Anterior cingulate cortex (tissue), 58 donors: Measurements from ENCODE around the gene RCE1.
"Not testable (repeated sequence)": the region's sequence is repeated elsewhere in the genome, so short reads cannot be mapped to it uniquely, and the experiment has no call there.

Source experiments
- DNase-seq, 58 donors: peaks; one replicate each; lab custom pipeline; 2025; lab: John Stamatoyannopoulos, UW

The RCE1 gene

DNA sequence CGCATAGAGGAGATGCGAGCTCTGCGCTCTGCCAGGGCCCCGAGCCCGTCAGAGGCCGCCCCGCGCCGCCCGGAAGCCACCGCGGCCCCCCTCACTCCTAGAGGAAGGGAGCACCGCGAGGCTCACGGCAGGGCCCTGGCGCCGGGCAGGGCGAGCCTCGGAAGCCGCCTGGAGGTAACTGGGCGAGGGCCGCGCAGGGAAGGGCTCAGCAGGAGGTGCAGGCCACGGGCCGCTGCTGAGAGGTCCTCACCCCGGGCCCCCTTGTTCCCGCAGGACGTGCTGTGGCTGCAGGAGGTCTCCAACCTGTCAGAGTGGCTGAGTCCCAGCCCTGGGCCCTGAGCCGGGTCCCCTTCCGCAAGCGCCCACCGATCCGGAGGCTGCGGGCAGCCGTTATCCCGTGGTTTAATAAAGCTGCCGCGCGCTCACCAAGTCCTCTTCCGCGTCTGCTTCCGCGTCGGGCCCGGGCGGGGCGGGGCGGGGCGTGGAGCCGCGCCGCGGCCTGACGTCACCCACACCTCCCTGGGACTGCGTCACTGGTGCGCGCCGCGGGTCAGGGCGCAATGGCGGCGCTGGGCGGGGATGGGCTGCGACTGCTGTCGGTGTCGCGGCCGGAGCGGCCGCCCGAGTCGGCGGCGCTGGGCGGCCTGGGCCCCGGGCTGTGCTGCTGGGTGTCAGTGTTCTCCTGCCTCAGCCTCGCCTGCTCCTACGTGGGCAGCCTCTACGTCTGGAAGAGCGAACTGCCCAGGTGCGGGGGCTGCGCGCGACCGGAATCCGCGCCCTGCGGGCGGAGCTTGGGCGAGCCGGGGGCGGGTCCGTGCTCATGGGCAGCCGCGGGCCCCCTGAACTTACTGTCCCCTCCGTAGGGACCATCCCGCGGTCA lies at the start of gene RCE1:
Gene RCE1, plus strand, starts transcription at position 546 of the 880 bp plus-strand sequence. Its CDS starts 15 bp downstream, at position 561.
- peak; percentile 35 to 92 (median 84) for DNase-seq

DNA sequence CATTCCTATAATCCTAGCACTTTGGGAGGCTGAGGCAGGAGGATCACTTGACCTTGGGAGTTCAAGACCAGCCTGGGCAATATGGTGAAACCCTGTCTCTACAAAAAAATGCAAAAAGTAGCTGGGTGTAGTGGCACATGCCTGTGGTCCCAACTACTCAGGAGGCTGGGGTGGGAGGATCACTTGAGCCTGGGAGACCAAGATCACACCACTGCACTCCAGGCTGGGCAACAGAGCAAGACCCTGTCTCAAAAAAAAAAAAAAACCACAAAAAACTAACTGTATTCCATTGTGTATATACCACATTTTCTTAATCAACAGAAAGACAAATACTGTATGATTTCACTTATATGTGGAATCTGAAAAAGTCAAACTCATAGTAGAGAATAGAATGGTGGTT lies 43.4 kb upstream of the RCE1 start:
- not testable (repeated sequence) for DNase-seq

- no peak for DNase-seq
Measured at GRCh38 chr11:66800720-66801428, 42.4 kb upstream of the RCE1 start.

- DNase-seq, result no peak
Measured at GRCh38 chr11:66809592-66809991, 33.6 kb upstream of the RCE1 start.

DNA sequence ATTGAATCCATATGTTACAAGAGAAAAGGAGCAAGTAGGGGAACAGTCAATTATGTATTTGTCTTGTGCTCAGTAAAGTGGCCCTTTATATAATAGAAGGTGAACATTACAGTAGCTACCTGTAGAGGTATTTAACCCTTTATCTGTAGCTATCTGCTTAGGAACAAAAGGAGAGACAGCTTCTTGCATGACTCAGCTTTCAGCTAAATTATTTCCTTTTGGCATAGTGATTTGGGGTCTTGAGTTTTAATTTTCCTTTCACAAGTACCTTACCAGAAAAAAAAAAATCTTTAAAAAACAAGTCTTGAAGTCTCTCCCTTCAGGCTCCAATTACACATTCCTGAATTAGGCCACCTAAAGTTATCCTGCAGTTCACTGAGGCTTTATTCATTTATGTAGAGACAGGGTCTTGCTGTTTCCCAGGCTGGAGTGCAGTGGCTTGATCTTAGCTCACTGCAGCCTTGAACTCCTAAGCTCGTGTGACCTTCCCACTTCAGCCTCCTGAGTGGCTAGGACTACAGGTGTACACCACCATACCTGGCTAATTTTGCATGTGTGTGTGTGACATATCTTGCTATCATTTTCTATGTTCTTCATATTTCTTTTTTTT lies 32.6 kb upstream of the RCE1 start:
- DNase-seq, result no peak

DNA sequence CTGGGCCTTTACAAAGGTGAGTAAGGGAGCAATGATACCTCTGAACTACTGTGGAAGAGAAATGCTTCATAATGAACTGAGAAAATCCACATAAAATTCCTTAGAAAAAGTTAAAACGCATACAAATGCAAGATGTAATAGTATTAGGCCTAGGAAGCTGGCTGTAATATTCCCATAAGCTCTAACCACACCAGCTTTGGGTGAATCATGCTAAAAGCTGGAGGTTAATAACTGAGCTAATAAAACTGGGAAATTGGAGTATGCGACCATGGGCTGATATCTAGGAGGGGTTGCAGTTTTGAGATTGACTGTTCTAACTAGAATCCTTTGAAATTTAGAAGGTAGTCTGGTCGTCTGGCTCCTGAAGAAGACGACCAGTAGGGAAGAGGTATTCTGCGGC lies 28.6 kb upstream of the RCE1 start:
- no peak for DNase-seq

DNA sequence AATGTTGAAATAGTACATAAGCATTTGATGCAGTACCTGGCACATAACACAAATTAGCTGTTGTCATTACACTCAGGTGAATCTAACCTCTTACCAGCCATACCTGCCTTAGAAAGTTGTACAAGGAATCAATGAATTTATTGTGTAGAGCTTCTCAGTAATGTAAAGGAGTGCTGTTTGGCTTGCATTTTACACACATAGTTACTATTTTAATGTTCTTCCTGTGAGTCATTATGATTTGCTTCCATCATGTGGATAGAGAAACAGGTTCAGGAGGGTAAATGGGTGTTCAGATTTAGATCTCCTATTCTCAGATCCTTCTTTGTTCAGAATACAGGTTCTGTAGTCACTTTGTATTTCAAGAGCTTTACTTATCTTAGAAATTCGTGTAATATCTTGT lies 27.6 kb upstream of the RCE1 start:
- DNase-seq, result no peak

GRCh38 chr11:66818231-66818955 lies 24.8 kb upstream of the RCE1 start:
- no peak for DNase-seq

- no peak for DNase-seq
Measured at GRCh38 chr11:66820381-66820780, 22.9 kb upstream of the RCE1 start.

- no peak for DNase-seq
Measured at GRCh38 chr11:66820901-66821300, 22.3 kb upstream of the RCE1 start.

DNA sequence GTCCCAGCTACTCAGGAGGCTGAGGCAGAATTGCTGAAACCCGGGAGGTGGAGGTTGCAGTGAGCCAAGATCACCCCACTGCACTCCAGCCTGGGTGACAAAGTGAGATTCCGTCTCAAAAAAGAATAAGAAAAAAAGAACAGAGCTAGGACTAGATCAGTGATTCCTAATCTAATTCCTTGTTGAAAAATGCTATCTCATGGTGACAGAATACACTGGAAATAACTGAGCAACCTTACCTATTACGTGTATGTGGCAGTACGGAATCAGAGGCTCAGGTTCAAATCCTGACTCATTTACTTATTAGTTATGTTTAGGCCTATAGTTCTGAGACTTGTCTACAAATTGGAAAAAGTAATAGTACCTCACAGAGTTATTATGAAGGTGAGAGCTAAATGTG lies 19.5 kb upstream of the RCE1 start:
- DNase-seq, result no peak

DNA sequence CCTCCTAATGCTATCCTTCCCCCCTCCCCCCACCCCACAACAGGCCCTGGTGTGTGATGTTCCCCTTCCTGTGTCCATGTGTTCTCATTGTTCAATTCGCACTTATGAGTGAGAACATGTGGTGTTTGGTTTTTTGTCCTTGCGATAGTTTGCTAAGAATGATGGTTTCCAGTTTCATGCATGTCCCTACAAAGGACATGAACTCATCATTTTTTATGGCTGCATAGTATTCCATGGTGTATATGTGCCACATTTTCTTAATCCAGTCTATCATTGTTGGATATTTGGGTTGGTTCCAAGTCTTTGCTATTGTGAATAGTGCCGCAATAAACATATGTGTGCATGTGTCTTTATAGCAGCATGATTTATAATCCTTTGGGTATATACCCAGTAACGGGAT lies 18.7 kb upstream of the RCE1 start:
- DNase-seq, result not testable (repeated sequence)

GRCh38 chr11:66834539-66834845 lies 8.7 kb upstream of the RCE1 start:
- DNase-seq, result no peak

- no peak for DNase-seq
Measured at GRCh38 chr11:66834943-66835342, 8.3 kb upstream of the RCE1 start.

DNA sequence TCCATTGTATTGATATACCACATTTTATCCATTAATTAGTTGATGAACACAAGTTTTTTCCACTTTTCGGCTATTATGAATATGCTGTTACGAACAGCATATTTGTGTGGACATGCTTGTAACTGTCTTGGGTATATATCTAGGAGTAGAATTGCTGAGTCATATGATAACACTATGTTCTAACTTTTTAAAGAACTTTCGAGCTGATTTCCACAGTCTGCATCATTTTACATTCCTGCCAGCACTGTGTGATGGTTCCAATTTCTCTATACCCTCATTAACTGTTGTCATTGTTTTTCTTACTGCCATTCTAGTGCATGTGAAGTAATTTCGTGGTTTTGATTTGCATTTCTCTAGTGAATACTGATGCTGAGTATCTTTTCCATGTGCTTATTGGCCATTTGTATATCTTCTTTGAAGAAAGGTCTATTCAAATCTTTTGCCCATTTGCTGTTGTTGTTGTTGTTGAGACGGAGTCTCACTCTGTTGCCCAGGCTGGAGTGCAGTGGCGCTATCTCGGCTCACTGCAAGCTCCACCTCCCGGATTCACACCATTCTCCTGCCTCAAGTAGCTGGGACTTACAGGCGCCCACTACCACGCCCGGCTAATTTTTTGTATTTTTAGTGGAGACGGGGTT lies 7.4 kb upstream of the RCE1 start:
- no peak for DNase-seq

DNA sequence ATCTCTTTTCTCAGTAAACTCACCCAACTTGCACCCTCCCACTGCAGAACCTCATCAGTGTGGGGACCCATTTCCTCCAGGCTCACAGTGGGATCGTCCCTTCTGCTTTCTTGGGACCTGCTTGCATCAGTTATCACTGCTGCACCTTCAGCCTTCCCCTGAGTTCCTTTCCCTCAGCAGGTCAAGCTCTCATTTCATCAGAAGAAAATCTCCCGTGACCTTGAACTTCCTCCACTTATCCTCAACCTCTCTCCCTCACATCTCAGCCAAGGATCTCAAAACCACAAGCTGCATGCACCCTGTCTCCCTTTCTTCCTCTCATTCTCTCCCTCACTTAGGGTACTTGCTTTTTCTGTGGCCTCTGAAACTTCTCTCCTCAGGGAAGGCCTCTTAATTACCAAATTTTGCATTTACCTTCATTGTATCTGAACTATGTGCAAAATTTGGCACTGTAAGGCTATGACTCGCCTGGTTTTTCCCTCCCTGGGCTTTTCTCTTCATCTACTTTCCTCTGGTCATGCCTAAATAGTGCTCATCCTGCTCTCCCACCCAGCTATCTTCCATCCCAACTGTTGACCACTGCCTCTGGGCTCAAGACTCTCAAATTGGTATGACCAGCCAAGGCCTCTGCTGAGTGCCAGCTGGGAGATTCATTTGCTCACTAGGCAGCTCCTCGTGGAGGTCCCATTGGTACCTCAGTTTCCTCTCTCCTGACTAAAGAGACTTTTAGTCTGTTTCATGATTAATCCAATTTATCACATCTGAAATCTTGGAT lies 2.7 kb upstream of the RCE1 start:
- DNase-seq, result no peak

GRCh38 chr11:66841861-66842260 lies 1.4 kb upstream of the RCE1 start:
- no peak for DNase-seq

DNA sequence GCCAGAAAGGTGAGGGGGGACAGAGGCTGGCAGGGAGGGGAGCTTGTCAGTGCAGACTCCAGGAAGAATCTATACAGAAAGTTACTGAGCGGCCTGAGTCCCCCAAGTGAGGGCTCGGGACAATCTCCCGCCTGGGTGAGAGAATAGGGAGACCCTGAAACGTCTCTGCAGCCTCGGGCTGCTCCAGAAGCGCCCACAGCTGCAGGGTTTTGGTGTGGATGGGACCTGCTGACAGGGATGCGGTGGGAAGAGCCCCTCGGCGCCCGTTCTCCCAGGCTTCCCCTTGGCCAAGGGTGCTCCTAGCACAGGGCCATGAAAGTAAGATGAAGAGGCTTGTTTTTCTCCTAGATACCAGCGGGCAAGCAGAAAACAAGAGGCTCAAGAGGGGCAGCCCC lies 743 bp upstream of the RCE1 start:
- DNase-seq, result no peak

DNA sequence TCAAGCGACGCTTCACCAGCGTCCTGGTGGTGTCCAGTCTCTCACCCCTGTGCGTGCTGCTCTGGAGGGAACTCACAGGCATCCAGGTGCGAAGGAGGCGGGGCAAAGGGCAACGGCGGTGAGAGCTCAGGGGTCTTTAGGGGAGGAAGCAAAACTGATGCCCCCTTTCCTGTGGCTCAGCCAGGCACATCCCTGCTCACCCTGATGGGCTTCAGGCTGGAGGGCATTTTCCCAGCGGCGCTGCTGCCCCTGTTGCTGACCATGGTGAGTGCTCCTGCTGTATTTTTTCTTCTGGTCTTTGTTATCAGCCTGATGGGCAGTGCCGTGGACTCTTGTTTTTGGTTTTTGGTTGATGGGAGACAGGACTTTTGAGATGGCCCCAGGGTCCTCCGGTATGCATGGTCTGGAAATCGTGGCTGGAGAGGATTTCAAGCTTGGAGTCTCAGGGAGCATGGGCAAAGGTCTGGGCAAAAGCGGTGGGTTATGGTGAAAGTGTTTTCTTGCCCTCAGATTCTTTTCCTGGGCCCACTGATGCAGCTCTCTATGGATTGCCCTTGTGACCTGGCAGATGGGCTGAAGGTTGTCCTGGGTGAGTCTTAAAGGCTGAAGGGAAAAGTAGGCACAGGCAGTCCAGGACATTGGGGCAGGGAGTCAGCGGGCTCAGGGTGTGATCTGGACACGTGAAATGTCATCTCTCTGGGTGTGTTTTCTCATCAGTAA lies 695 bp downstream of the RCE1 start:
- DNase-seq, result no peak
